ENCODE data around the gene CDH18.
"Not testable (repeated sequence)": the region's sequence is repeated elsewhere in the genome, so short reads cannot be mapped to it uniquely, and the experiment has no call there.

The CDH18 gene

DNA sequence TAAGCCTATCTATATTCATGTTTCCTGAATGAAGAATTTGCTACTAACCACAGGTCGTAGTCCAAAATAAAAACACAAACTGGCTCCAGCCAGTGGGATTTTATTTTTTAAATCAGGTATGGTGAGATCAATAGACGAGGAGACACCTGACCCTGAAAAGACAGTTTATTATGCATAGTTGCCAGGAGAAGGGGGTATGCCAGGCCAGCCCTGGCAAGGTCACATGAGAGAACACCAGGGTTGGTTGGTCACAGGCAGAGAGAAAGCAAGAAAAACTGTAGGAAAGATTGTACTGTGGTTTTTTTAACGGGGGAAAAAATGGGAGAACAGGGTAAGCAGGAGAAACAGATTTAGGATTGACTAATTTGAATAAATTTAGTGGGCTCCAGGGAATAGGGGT lies 125.3 kb downstream of the CDH18 start:
- DNase-seq (ENCODE audit: low read depth in 2 of 2) = no peak

DNA sequence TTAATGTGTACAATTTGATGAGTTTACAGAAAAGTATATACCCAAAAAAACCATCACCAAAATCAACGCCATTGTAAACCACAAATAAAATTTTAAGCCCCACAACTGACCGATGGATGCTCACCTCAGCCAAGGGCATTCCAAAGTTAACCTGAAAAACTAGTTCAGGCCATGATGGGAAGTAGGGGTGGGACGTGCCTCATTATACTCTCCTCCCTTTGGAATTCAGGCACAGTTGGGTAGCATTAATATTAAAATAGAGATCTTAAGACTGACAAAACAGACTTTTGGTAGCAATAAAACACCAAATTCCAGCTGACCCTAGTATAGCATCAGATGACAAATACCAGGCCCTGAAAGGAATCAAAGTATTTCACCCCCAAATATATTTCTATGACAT lies 129.0 kb downstream of the CDH18 start:
- no peak for DNase-seq (ENCODE audit: low read depth in 2 of 2)

DNA sequence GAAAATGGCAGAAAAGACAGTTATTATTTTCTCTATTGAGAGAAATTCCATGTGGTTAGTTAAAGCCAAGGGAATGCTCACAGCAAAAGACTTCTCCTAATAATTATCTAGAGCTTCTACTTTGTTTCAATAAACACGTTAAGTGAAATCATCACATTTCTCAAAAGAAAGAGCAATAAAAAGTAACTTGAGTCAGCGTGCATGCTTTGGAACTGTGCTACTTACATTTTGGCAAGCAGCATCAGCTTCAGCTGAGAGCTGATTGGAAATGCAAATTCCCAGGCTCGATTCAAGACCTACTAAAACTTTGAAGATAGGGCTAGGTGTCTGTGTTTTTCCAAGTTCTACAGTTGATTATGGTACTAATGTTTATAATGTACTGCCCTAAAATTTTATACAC lies 132.1 kb downstream of the CDH18 start:
- DNase-seq (ENCODE audit: low read depth in 2 of 2) = no peak

DNA sequence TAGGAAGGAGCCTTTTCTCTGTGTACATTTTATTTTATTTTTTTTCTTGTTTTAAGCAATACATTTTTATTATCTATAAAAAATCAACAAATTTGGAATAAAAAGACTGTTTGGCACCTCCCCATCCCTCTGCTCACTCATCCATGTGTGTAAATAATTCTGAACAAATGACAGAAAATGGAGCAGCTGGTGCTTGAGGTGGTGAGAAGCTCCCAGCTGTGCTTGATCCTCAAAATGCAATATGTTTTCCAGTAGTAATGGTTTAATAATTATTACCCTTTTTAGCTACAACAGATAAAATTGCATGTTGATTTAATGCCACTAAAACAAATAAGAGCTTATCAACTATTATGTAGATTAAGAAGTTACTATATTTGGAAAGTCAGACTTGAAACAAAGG lies 132.5 kb downstream of the CDH18 start:
- no peak for DNase-seq (ENCODE audit: low read depth in 2 of 2)

DNA sequence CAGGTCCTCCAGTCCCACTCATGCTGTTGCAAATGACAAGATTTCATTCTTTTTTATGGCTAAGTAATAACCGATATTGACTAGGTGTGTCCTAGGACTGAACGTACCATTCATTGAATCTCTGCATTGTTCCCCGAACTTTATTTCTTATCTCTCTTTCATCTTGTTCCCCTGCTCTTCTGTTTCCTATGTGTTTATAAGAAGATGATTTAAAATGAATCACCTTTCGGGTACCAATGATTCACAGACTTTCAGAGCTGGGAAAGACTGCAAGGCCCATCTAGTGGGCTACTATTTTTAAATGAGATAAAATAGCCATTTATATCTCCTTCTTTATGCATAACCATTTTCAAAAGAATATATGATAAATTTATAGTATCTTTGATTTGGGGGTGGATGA lies 133.0 kb downstream of the CDH18 start:
- DNase-seq (ENCODE audit: low read depth in 2 of 2) = no peak

DNA sequence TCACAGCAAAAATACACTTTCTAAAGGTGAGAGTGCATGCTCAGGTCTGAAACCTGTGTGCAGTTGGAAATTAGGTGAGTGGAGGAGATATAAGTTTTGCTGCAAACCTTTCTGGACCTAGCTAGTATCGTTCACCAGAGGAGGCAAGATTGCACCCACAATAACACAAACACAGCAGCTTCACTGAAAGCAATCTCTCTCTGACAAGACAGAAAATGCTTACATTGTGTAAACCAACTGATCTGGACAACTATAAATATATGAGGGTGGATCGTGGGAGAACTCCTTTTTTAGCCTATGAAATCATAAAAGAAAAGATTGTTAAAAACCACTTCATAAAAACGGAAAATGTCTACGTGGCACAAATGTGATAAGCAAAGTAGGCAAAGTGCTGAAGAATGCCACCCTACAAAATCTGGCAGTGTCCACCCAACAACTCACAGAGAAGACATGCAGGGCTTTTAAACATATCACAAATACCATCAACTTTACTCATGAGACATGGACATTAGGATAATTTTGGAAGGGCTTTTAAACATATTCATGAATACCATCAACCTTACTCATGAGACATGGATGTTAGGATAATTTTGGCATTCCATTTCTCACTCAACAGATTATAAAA lies 134.3 kb downstream of the CDH18 start:
- DNase-seq (ENCODE audit: low read depth in 2 of 2) = no peak

DNA sequence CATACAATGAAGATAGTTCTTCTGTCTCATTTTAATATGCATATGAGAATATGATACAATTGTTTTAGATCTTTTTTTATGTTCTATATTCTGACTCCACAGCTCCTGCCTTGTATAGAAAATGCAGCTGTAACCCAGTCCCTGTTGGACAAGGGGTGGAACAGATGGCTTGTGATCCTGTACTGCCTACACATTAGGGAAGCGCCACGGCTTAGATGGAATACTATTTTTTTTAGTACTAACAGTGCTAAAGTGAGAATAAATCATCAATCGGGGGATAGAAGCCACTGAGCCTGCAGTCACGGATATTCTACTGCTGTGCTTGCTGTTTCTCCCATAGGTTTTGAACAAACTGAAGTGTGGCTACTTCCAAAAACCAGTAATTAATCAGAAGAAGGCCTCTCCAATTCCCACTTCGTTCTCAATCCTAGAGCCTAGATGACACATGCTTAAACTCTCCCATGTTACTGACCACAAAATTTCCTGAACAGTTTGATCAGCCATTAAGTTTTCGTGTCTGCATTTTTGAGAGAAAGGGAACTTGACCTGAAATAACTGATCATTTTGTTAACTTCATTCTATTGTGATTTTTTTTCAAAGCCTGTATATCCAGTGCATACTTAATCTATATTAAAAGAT lies 150.3 kb downstream of the CDH18 start:
- DNase-seq (ENCODE audit: low read depth in 2 of 2) = no peak

DNA sequence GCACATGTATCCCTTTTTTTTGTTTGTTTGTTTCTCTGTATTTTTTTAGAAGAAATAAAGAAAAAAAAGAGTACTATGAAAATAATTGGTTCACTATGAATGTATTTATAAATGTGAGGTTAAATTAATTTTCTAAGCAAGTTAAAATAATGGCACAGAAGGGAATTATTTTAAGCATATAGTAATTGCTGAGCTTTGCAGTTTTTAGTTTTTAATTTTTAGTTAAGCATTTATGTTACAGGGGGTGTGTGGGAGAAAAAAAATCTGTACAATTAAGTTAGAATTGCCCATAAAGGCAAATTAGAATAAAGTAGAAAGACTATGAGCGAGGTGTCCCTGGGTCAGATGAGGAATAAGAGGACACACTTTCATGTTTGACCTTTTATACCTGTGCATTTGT lies 152.6 kb downstream of the CDH18 start:
- DNase-seq (ENCODE audit: low read depth in 2 of 2) = no peak

DNA sequence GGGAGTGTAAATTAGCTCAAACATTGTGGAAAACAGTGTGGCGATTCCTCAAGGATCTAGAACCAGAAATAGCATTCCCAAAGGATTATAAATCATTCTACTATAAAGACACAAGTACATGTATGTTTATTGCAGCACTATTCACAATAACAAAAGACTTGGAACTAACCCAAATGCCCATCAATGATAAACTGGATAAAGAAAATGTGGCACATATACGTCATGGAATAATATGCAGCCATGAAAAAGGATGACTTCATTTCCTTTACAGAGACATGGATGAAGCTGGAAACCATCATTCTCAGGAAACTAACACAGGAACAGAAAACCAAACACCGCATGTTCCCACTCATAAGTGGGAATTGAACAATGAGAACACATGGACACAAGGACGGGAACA lies 175.3 kb downstream of the CDH18 start:
- DNase-seq (ENCODE audit: low read depth in 2 of 2) = not testable (repeated sequence)

DNA sequence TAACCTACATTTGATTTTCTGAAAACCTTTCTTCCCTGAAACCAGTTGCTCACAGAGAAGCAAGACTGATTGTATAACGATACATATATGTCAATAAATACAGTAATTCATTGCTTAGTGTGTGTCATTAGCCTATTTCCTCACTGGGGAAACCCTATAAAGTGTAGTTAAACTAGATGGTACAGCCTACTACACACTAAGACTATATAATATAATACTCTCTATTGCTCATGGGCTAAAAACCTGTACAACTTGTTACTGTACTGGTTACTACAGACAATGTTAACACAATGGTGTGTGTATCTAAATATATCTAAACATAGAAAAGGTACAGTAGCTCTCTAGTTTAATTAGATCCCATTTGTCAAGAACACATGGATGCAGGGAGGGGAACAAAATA lies 181.2 kb downstream of the CDH18 start:
- no peak for DNase-seq (ENCODE audit: low read depth in 2 of 2)

DNA sequence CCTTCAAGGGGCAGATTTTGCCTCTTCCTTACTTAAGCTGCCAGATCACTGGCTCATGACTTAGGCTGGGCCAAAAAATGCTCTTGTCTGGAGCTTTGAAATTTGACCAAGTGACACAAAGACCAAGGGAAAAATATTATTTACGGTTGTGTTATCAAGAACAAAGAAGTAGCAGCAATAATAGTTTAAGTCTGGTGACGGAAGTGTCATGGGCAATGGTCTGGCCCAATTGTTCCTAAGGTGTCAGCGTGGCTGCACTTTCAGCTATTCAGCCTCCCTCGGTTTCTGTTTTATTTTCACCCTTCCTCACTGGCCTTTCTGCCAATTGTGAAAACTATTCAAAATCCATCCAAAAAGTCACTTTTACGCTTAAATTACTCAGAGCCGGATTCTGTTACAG lies 185.3 kb downstream of the CDH18 start:
- DNase-seq (ENCODE audit: low read depth in 2 of 2) = no peak

DNA sequence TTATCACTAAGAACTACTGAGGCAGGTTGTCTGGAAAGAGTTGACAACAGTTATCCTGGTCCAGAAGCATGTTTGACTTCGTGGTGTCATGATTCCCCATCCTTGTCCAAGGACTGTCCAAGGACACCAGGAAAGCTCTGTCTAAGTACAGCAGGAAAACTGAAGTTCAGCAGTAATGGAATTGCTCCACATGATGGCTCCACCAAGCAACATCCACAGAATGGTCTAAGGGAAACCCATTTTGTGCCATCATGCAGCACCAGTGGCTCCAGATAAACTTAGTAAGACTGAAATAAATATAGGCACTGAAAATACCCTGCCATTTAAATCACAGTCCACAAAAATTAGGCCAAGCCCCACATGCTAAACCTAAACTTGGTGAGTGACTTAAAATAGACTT lies 192.8 kb downstream of the CDH18 start:
- DNase-seq (ENCODE audit: low read depth in 2 of 2) = no peak

DNA sequence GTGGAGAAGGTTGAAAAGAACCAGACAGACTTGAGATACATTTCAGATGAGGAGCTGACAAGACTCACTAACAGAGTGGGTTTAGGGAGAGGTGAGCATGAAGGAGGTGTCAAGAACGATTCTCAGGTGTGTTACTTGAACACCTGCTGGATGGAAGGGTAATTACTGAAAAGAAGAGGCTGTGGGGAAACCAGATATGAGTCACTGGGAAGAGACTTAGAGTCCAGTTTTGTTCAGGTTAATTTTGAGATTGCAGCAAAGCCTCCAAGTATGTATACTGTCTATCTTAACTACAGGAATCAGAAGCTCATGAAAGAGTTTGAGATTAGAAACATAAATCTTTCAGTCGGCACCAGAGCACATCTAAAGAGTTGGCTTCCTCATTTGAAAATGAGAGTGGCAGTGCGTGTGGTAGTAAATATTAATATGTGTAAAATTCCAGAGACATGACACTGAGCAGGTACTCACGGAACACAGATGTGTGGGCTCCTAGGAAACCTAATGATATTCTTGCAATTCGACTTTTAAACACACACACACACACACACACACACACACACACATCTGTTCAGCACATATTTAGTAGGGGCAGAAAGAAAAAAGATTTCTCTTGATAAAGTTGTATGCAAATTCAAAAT lies 197.1 kb downstream of the CDH18 start:
- no peak for DNase-seq (ENCODE audit: low read depth in 2 of 2)

DNA sequence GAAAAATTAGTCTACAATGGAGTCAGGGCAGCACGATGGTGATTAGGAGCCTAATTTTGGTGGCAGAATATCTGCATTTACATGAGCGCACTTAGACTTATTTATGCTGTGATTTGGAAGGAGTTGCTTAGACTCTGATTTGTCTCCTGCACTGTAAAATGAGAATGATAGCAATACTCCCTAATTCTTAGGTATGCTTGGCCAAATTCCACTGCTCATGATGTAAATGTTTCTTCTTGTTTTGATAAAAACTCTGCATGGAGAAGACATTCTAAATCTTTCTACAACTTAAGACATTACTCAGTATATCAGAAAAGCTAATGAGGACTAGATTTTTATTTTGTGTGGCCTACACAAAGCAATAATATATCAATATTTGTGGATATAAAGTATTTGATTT lies 205.4 kb downstream of the CDH18 start:
- DNase-seq (ENCODE audit: low read depth in 2 of 2) = no peak

DNA sequence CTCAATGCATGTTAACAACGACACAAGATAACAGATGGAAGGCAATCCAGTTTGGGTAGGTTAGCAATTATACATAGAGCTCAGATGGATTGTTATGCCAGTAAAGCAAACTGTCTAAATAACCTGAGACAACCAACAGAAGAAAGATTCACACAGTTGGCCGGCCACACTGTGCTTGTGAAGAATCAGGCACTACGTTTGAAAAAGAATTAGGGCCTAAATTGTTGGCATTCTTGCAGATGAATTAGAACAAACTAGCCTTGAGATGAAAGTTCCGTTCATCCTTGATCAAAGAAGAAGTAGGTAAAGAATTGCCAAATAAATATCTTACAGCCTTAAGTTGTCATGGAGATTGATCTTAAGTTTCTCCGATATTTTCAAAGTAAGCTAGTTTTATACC lies 210.6 kb downstream of the CDH18 start:
- DNase-seq (ENCODE audit: low read depth in 2 of 2) = no peak

DNA sequence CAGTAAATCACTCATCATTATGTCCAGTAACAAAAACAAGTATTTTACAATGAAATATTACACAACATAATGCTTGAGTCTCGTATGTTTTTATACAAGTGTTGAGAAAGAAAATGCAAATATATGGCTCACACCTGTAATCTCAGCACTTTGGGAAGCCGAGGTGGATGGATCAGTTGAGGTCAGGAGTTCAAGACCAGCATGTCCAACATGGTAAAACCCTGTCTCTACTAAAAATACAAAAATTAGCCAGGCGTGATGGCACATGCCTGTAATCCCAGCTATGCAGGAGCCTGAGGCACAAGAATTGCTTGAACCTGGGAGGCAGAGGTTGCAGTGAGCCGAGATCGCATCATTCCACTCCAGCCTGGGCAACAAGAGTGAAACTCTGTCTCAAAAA lies 211.1 kb downstream of the CDH18 start:
- not testable (repeated sequence) for DNase-seq (ENCODE audit: low read depth in 2 of 2)

DNA sequence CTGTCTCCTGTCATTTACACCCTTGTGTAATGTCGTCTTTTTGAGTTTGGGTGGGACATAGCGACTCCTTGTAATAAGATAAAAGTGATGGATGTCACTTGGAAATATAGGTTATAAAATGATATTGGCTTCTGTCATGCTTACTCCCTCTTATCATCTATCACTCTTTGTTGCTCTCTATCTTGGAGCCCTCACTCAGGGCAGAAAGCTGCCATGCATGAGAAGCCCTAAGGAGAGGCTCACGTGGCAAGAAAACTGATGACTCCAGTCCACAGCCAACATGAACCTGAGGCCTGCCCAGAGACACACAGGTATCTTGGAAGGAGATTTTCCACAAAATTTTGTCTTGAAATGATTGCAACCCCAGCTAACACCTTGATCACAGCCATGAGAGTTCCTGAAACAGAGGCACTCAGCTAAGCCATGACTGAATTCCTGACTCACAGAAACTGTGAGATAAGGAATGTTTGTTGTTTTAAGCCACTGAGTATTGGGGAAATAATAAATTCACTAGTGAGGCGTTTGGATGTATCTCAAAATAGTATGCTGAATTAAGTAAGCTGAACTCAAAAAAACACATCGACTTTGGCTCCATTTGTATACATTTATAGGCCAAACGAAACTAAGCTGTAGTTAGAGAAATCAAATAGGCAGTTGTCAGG lies 216.7 kb downstream of the CDH18 start:
- no peak for DNase-seq (ENCODE audit: low read depth in 2 of 2)

DNA sequence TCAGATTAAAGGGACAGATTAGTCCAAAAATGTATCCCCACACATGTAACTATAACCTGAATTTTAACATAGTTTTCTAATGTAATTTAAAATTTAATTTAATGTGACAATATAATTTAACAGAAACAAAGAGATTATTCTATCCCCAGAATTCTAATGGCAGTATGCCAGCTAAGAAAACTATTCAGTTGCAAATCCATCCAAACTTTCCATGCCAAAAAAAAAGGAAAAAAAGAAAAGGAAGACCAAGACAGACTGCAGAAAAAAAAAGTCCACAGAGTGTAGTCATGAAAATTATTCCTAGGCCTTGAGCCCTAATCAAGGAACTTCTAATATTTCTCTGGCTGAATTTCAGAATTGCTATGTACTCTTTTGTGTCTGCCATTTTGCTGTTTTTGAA lies 217.6 kb downstream of the CDH18 start:
- no peak for DNase-seq (ENCODE audit: low read depth in 2 of 2)

DNA sequence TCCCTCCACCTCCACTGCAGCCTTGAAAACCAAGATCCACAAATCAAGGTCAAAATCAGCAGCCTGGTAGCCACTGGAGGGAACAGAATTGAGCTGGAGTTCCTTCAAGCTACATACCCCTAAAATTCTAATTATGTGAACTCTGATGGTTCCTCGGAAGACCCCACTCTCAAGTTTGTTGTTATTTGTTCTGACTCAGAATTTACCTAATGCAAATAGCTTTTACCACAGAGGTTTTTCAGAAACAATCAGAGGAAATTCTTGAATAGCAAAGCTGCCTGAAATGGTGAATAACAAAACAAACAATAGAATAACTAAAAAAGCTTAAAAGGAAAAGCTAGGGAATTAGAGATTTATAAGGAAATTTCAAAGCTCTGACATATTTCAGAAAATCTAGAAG lies 220.0 kb downstream of the CDH18 start:
- no peak for DNase-seq (ENCODE audit: low read depth in 2 of 2)

DNA sequence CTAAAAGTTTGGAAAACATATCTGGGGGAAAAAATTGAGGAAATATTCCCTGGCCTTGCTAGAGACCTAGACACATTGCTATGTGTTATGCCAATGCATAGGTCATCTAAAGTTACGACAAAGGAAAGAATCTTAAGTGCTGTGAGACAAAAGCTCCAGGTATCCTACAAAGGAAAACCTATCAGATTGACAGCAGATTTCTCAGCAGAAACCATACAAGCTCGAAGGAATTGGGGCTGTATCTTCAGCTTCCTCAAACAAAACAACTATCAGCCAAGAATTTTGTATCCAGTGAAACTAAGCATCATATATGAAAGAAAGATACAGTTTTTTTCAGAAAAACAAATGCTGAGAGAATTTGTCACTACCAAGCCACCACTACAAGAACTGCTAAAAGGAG lies 234.4 kb downstream of the CDH18 start:
- DNase-seq (ENCODE audit: low read depth in 2 of 2) = no peak

DNA sequence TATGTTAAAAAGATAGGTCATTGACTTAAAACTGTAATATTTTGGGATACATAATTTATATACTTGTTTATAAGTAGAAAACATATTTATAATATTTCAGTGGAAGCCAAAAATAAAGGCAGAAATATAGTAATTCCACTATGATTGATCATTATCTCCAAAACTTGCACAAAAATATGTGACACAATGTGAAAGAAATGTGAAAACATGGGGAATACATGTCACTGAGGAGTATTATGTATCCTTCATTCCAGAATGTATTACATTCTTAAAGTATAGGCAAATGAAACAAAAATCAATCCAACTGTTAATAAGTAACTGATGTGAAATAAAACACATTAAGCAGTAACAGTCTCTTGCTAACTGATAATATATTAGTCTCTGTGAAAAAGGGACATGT lies 236.7 kb downstream of the CDH18 start:
- no peak for DNase-seq (ENCODE audit: low read depth in 2 of 2)

DNA sequence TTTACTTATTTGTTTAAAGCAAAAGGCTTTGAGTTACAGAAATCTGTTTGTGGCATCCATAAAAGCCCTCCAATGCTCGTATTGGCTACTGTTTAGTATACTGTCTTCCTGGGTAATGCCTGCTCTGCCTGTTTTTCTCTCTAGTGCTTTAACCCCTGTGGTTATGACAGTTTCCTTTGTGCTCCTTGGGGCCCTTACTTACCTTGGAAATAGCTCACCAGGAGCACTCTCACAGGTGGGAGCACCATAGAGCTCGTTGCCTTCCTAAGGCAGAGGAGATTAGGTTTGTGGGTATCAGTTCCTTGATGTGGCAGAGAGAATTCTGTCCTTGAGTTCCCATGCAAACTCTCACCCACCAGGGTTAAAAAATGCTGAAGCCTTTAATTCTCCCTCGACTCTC lies 242.8 kb downstream of the CDH18 start:
- no peak for DNase-seq (ENCODE audit: low read depth in 2 of 2)

DNA sequence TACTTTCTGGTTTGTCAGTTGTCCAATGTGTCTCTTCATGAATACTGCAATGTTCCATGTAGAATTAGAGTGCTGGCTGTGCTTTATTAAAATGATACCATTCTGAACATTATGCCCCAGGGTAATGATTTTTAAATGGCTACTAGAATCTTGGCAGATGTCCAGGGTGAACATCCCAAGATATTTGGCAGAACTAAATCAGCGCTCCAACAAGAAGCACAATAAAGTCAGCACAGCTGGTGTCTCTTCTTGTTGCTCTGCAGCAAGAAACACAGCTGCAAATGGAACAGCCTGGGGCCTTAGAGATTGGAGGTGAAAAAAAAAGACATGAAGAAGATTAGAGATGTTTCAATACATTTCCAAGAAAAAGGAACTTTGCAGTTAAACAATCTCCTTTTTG lies 248.3 kb downstream of the CDH18 start:
- no peak for DNase-seq (ENCODE audit: low read depth in 2 of 2)

Data from stimulated activated CD8-positive, alpha-beta memory T cell treated with anti-CD3 and anti-CD28 coated beads, Interleukin-15, amount 100 ng/mL, for 48 hours (primary cell).